Testis (tissue), 2 donors: Measurements from ENCODE around the gene TEX44.

Source experiments
- POLR2A ChIP-seq: fragments of 450-650 bp; IDR thresholded peaks from one replicate; pipeline ENCODE4 v1.6.1; 2017; ENCODE audit warnings: antibody characterized with exemption, mild to moderate bottlenecking, moderate library complexity
- TF ChIP-seq, protein P1 (sequence below), 3 experiments: fragments of 450-650 bp in 2 of 3; fragments of 200-600 bp in 1 of 3; sonication (generic) in 1 of 3; IDR thresholded peaks; one replicate each; pipeline ENCODE4 v1.5.1; 2016 to 2019; ENCODE audit warnings: antibody characterized with exemption in 3 of 3, mild to moderate bottlenecking in 2 of 3, moderate library complexity in 1 of 3

DNA sequence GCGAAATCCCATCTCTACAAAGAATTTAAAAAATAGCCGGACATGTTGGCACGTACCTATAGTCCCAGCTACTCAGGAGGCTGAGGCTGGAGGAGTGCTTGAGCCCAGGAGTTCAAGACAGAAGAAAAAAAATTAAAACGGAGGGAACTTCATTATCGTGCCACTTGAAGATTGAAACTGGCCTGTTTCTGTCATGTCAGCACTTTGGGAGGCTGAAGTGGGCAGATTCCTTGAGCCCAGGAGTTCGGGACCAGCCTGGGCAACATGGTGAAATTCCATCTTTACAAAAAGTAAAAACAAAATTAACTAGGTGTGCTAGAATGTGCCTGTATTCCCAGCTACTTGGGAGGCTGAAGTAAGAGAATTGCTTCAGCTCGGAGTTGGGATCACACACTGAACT lies 3.0 kb upstream of the TEX44 start:
- TF ChIP-seq, protein P1, sequence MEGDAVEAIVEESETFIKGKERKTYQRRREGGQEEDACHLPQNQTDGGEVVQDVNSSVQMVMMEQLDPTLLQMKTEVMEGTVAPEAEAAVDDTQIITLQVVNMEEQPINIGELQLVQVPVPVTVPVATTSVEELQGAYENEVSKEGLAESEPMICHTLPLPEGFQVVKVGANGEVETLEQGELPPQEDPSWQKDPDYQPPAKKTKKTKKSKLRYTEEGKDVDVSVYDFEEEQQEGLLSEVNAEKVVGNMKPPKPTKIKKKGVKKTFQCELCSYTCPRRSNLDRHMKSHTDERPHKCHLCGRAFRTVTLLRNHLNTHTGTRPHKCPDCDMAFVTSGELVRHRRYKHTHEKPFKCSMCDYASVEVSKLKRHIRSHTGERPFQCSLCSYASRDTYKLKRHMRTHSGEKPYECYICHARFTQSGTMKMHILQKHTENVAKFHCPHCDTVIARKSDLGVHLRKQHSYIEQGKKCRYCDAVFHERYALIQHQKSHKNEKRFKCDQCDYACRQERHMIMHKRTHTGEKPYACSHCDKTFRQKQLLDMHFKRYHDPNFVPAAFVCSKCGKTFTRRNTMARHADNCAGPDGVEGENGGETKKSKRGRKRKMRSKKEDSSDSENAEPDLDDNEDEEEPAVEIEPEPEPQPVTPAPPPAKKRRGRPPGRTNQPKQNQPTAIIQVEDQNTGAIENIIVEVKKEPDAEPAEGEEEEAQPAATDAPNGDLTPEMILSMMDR (IDR thresholded peaks at IDR 0.05) = no peak
- no peak for TF ChIP-seq POLR2A
